HepG2 (cell line): ENCODE measurements around the gene RHOC. TPM values are rescaled to one million over a fixed set of nuclear protein-coding genes. Genes with fewer than 3 reads are reported as not detected.

Source experiments
- ADNP ChIP-seq: sonication (generic); formaldehyde crosslinking; IDR thresholded peaks from 2 replicates; pipeline ENCODE4 v1.4.0; 2020; ENCODE audit warnings: missing genetic modification reagents
- AHR ChIP-seq: IDR thresholded peaks from 2 replicates; pipeline ENCODE4 v1.6.1; 2018; ENCODE audit warnings: missing genetic modification reagents, missing compliant biosample characterization
- ARNTL ChIP-seq: sonication (generic); formaldehyde crosslinking; IDR thresholded peaks from 2 replicates; pipeline ENCODE4 v1.4.0; 2020; ENCODE audit warnings: mild to moderate bottlenecking, missing genetic modification reagents
- ATM ChIP-seq: fragments of 450-650 bp; IDR thresholded peaks from 2 replicates; pipeline ENCODE4 v1.7.1; 2017; ENCODE audit warnings: mild to moderate bottlenecking, borderline replicate concordance
- EZH2 ChIP-seq: conservative IDR thresholded peaks from 2 replicates; pipeline ENCODE4 v1.6.1; 2012; ENCODE audit warnings: mild to moderate bottlenecking, low read depth, low read length, moderate library complexity
- FOXK2 ChIP-seq: fragments of 450-650 bp; IDR thresholded peaks from 2 replicates; pipeline ENCODE4 v1.6.1; 2016
- MEIS2 ChIP-seq: sonication (generic); formaldehyde crosslinking; IDR thresholded peaks from 2 replicates; pipeline ENCODE4 v1.9.0; 2021; ENCODE audit warnings: mild to moderate bottlenecking, missing genetic modification reagents
- MXD4 ChIP-seq: IDR thresholded peaks from 2 replicates; pipeline ENCODE4 v1.6.1; 2016; ENCODE audit warnings: mild to moderate bottlenecking, missing biosample characterization, missing genetic modification reagents
- MZF1 ChIP-seq: sonication (generic); formaldehyde crosslinking; IDR thresholded peaks from 2 replicates; pipeline ENCODE4 v1.8.1; 2023; ENCODE audit warnings: mild to moderate bottlenecking, missing genetic modification reagents, borderline replicate concordance
- POLR2A ChIP-seq, 2 experiments: IDR thresholded peaks; 2 replicates each; pipeline ENCODE4 v1.6.1; 2011; ENCODE audit warnings: low read depth in 2 of 2, low read length in 2 of 2, mild to moderate bottlenecking in 1 of 2, moderate library complexity in 1 of 2; ENCODE audit not compliant: insufficient read depth in 1 of 2
- SRSF9 ChIP-seq: fragments of 200-400 bp; formaldehyde crosslinking; IDR thresholded peaks from 2 replicates; pipeline ENCODE4 v1.6.1; 2018; ENCODE audit warnings: borderline replicate concordance, mild to moderate bottlenecking, low read depth, low read length; ENCODE audit not compliant: insufficient read depth, poor library complexity, severe bottlenecking
- ZBTB7B ChIP-seq: sonication (generic); formaldehyde crosslinking; IDR thresholded peaks from 2 replicates; pipeline ENCODE4 v1.4.0; 2020; ENCODE audit warnings: missing genetic modification reagents
- ZFP62 ChIP-seq: sonication (generic); formaldehyde crosslinking; IDR thresholded peaks from 2 replicates; pipeline ENCODE4 v1.4.0; 2020; ENCODE audit warnings: missing genetic modification reagents
- ZNF335 ChIP-seq: sonication (generic); formaldehyde crosslinking; IDR thresholded peaks from 2 replicates; pipeline ENCODE4 v1.4.0; 2020; ENCODE audit warnings: missing genetic modification reagents
- ZNF513 ChIP-seq: sonication (generic); formaldehyde crosslinking; conservative IDR thresholded peaks from 2 replicates; pipeline ENCODE4 v1.5.0; 2020; ENCODE audit warnings: missing genetic modification reagents
- ZNF543 ChIP-seq: sonication (generic); formaldehyde crosslinking; IDR thresholded peaks from 2 replicates; pipeline ENCODE4 v1.4.0; 2020; ENCODE audit warnings: mild to moderate bottlenecking, missing genetic modification reagents
- ZNF546 ChIP-seq: sonication (generic); formaldehyde crosslinking; conservative IDR thresholded peaks from 2 replicates; pipeline ENCODE4 v1.8.1; 2023; ENCODE audit warnings: mild to moderate bottlenecking, missing genetic modification reagents
- ZNF780A ChIP-seq: sonication (generic); formaldehyde crosslinking; IDR thresholded peaks from 2 replicates; pipeline ENCODE4 v1.8.0; 2022; ENCODE audit warnings: mild to moderate bottlenecking, missing genetic modification reagents, moderate library complexity
- ZSCAN20 ChIP-seq: sonication (generic); formaldehyde crosslinking; IDR thresholded peaks from 2 replicates; pipeline ENCODE4 v1.4.0; 2020; ENCODE audit warnings: missing genetic modification reagents, mild to moderate bottlenecking, borderline replicate concordance
- polyA plus RNA-seq, 8 experiments: library from polyadenylated mRNA; depleted of rRNA in 3 of 8; stranded (reverse) in 7 of 8; unstranded in 1 of 8; fragments of >200 nt; fragmentation: Illumina TruSeq in 4 of 8; extraction: Trizol in 4 of 8; gene quantifications; 2 replicates each; pipeline versions ENCODE4 v1.2.1 to v1.2.3, GENCODE V29; 2011 to 2016; ENCODE audit warnings: low read depth in 4 of 8, missing spikeins in 1 of 8, mixed read lengths in 1 of 8; ENCODE audit not compliant: insufficient read depth in 1 of 8
- total RNA-seq, 5 experiments: library from RNA; depleted of rRNA; stranded (reverse); fragments of >200 nt; fragmentation: Illumina TruSeq; extraction: Trizol; gene quantifications; 2 replicates each; pipeline ENCODE4 v1.2.3, GENCODE V29; 2016; ENCODE audit warnings: low read depth in 1 of 5
- TF ChIP-seq, protein P1 (sequence below): sonication (generic); formaldehyde crosslinking; IDR thresholded peaks from 2 replicates; pipeline ENCODE4 v1.4.0; 2020; ENCODE audit warnings: missing genetic modification reagents, borderline replicate concordance
- TF ChIP-seq, protein P2 (sequence below): sonication (generic); formaldehyde crosslinking; IDR thresholded peaks from 2 replicates; pipeline ENCODE4 v1.5.1; 2020; ENCODE audit warnings: mild to moderate bottlenecking, missing genetic modification reagents, borderline replicate concordance

RHOC gene
- total and polyA plus RNA-seq, 2 of the 13 experiments (the other 11 are each of a cell fraction or from before 2014, with no cell fraction given): 64.3 to 182 TPM

DNA sequence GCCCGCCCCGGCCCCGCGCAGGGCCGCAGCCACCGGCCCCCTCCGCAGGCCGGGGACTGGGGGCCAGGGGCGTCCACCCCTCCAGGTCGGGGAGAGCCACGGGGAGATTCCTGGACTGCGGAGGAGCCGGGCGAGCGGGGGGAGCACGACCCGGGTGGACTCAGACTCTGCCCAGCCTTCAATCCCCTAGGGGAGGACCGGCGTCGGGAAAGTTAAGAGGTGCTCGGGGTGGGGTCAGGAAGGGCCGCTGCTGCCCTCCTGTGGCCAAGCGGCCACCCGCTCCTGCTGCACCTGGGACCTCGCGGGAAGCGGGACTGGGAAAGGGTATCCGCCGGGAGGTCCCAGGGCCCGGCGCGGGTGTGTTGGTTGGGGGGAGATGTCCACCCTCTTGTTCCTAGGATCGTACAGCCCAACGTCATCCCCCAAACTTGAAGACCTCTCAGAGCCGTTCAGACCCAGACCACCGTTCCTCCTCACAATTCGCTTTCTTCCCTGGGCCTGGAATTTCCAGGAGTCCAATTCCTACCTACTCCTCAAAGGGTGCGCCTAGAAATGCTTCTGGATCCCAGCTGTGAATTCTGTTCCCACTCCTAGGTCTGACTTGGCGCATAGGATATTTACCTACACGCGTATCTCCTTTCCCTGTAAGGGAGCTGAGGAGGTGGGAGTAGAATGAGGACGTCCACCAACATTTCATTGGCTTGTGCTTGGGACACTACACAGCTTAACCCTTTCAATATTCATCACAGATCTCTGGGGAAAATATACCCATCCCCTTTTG, 484 bp upstream of the RHOC start (continued):
- no peak for TF ChIP-seq SRSF9
- TF ChIP-seq, protein P1, sequence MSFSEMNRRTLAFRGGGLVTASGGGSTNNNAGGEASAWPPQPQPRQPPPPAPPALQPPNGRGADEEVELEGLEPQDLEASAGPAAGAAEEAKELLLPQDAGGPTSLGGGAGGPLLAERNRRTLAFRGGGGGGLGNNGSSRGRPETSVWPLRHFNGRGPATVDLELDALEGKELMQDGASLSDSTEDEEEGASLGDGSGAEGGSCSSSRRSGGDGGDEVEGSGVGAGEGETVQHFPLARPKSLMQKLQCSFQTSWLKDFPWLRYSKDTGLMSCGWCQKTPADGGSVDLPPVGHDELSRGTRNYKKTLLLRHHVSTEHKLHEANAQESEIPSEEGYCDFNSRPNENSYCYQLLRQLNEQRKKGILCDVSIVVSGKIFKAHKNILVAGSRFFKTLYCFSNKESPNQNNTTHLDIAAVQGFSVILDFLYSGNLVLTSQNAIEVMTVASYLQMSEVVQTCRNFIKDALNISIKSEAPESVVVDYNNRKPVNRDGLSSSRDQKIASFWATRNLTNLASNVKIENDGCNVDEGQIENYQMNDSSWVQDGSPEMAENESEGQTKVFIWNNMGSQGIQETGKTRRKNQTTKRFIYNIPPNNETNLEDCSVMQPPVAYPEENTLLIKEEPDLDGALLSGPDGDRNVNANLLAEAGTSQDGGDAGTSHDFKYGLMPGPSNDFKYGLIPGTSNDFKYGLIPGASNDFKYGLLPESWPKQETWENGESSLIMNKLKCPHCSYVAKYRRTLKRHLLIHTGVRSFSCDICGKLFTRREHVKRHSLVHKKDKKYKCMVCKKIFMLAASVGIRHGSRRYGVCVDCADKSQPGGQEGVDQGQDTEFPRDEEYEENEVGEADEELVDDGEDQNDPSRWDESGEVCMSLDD (CRISPR knock-in tag): 0 out of 2 replicates have a peak, but pooled peaks have one; percentile 48
- no peak for TF ChIP-seq FOXK2
- TF ChIP-seq MEIS2 (CRISPR knock-in tag): no peak
- TF ChIP-seq MZF1 (CRISPR knock-in tag): no peak
- TF ChIP-seq, protein P2, sequence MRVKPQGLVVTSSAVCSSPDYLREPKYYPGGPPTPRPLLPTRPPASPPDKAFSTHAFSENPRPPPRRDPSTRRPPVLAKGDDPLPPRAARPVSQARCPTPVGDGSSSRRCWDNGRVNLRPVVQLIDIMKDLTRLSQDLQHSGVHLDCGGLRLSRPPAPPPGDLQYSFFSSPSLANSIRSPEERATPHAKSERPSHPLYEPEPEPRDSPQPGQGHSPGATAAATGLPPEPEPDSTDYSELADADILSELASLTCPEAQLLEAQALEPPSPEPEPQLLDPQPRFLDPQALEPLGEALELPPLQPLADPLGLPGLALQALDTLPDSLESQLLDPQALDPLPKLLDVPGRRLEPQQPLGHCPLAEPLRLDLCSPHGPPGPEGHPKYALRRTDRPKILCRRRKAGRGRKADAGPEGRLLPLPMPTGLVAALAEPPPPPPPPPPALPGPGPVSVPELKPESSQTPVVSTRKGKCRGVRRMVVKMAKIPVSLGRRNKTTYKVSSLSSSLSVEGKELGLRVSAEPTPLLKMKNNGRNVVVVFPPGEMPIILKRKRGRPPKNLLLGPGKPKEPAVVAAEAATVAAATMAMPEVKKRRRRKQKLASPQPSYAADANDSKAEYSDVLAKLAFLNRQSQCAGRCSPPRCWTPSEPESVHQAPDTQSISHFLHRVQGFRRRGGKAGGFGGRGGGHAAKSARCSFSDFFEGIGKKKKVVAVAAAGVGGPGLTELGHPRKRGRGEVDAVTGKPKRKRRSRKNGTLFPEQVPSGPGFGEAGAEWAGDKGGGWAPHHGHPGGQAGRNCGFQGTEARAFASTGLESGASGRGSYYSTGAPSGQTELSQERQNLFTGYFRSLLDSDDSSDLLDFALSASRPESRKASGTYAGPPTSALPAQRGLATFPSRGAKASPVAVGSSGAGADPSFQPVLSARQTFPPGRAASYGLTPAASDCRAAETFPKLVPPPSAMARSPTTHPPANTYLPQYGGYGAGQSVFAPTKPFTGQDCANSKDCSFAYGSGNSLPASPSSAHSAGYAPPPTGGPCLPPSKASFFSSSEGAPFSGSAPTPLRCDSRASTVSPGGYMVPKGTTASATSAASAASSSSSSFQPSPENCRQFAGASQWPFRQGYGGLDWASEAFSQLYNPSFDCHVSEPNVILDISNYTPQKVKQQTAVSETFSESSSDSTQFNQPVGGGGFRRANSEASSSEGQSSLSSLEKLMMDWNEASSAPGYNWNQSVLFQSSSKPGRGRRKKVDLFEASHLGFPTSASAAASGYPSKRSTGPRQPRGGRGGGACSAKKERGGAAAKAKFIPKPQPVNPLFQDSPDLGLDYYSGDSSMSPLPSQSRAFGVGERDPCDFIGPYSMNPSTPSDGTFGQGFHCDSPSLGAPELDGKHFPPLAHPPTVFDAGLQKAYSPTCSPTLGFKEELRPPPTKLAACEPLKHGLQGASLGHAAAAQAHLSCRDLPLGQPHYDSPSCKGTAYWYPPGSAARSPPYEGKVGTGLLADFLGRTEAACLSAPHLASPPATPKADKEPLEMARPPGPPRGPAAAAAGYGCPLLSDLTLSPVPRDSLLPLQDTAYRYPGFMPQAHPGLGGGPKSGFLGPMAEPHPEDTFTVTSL: no peak
- no peak for TF ChIP-seq ZSCAN20 (CRISPR knock-in tag)
- TF ChIP-seq ZNF546 (CRISPR knock-in tag): peak; percentile 87
- no peak for TF ChIP-seq EZH2
- no peak for TF ChIP-seq ADNP (CRISPR knock-in tag)
- TF ChIP-seq AHR: 0 out of 2 replicates have a peak, but pooled peaks have one; percentile 19
- no peak for TF ChIP-seq ZNF513 (CRISPR knock-in tag)
- TF ChIP-seq ZNF543 (CRISPR knock-in tag): peak; percentile 32; the same call in 1 of the 2 replicates
- no peak for TF ChIP-seq ARNTL (CRISPR knock-in tag)
- peak; percentile 70 for TF ChIP-seq ZBTB7B (CRISPR knock-in tag)
- no peak for TF ChIP-seq ATM
- peak in 1 of 2 experiments; percentile 12; a peak in 1 of 4 replicates for TF ChIP-seq POLR2A (IDR thresholded peaks at IDR 0.05; ENCODE audit: insufficient read depth in 1 of 2, low read depth in 2 of 2, low read length in 2 of 2)
- 0 out of 2 replicates have a peak, but pooled peaks have one; percentile 24 for TF ChIP-seq ZNF335
- no peak for TF ChIP-seq ZNF780A (CRISPR knock-in tag)
- 0 out of 2 replicates have a peak, but pooled peaks have one; percentile 32 for TF ChIP-seq MXD4
- TF ChIP-seq ZFP62 (CRISPR knock-in tag): no peak
